ENCODE measurements around the gene PIGK.

Gene PIGK

GRCh38 chr1:77044133-77044849 lies 174.9 kb downstream of the PIGK start:
- in situ Hi-C loops (cut with MboI; ENCODE audit: low sequenced_read_pairs), result no loop called here

GRCh38 chr1:77040826-77041225 lies 178.4 kb downstream of the PIGK start:
- in situ Hi-C loops (cut with MboI; ENCODE audit: low sequenced_read_pairs), result no loop called here

GRCh38 chr1:77039739-77040138 lies 179.5 kb downstream of the PIGK start:
- in situ Hi-C loops (cut with MboI; ENCODE audit: low sequenced_read_pairs), result no loop called here

- in situ Hi-C loops (cut with MboI; ENCODE audit: low sequenced_read_pairs), result no loop called here
Observed at GRCh38 chr1:77039111-77039510, 180.1 kb downstream of the PIGK start.
